SK-N-SH treated with all-trans-retinoic acid at 6 μM for 48 hours (cell line): ENCODE measurements around the gene UGT1A1.

Source experiments
- ATAC-seq: fragments of 200-7000 bp; cut with Tn5 transposase; 3 replicates; pipeline ENCODE4 v1.9.1; 2020; ENCODE audit warnings: mild to moderate bottlenecking, moderate library complexity
- BACH2 ChIP-seq: fragments of 250-450 bp; sonication (Bioruptor Pico); IDR thresholded peaks from 2 replicates; pipeline ENCODE4 v1.9.0; 2021; ENCODE audit warnings: mild to moderate bottlenecking, borderline replicate concordance
- CREB5 ChIP-seq: fragments of 250-450 bp; sonication (Bioruptor Pico); IDR thresholded peaks from 2 replicates; pipeline ENCODE4 v1.5.1; 2020; ENCODE audit warnings: low read depth, mild to moderate bottlenecking, moderate library complexity
- CSDC2 ChIP-seq: fragments of 250-450 bp; sonication (Bioruptor Pico); IDR thresholded peaks from 2 replicates; pipeline ENCODE4 v1.5.0; 2020; ENCODE audit warnings: mild to moderate bottlenecking, moderate library complexity
- CSRNP3 ChIP-seq: fragments of 250-450 bp; sonication (Bioruptor Pico); IDR thresholded peaks from 2 replicates; pipeline ENCODE4 v1.5.1; 2021; ENCODE audit warnings: mild to moderate bottlenecking, moderate library complexity
- GLIS3 ChIP-seq: fragments of 250-450 bp; sonication (Bioruptor Pico); IDR thresholded peaks from 2 replicates; pipeline ENCODE4 v1.5.0; 2020; ENCODE audit warnings: mild to moderate bottlenecking, moderate library complexity
- ISL1 ChIP-seq: fragments of 250-450 bp; sonication (Bioruptor Pico); IDR thresholded peaks from 2 replicates; pipeline ENCODE4 v2.1.2; 2022; ENCODE audit warnings: mild to moderate bottlenecking, moderate library complexity
- OSR1 ChIP-seq: fragments of 250-450 bp; sonication (Bioruptor Pico); IDR thresholded peaks from 2 replicates; pipeline ENCODE4 v1.8.0; 2022; ENCODE audit warnings: moderate library complexity, mild to moderate bottlenecking, inconsistent platforms
- POU6F1 ChIP-seq: fragments of 250-450 bp; sonication (Bioruptor Pico); IDR thresholded peaks from 2 replicates; pipeline ENCODE4 v1.8.0; 2021; ENCODE audit warnings: low read depth, mild to moderate bottlenecking, moderate library complexity, borderline replicate concordance
- PPARA ChIP-seq: fragments of 250-450 bp; sonication (Bioruptor Pico); IDR thresholded peaks from 2 replicates; pipeline ENCODE4 v1.5.0; 2020; ENCODE audit warnings: mild to moderate bottlenecking, borderline replicate concordance
- RARB ChIP-seq: fragments of 250-450 bp; sonication (Bioruptor Pico); IDR thresholded peaks from 2 replicates; pipeline ENCODE4 v1.8.0; 2021; ENCODE audit warnings: mild to moderate bottlenecking, moderate library complexity
- SNAI2 ChIP-seq: fragments of 250-450 bp; sonication (Bioruptor Pico); IDR thresholded peaks from 2 replicates; pipeline ENCODE4 v1.5.0; 2020; ENCODE audit warnings: mild to moderate bottlenecking, moderate library complexity
- TCF4 ChIP-seq: fragments of 250-450 bp; sonication (Bioruptor Pico); IDR thresholded peaks from 2 replicates; pipeline ENCODE4 v1.8.0; 2021; ENCODE audit warnings: mild to moderate bottlenecking, moderate library complexity, borderline replicate concordance
- TOX ChIP-seq: fragments of 250-450 bp; sonication (Bioruptor Pico); IDR thresholded peaks from 2 replicates; pipeline ENCODE4 v1.8.0; 2021; ENCODE audit warnings: mild to moderate bottlenecking, moderate library complexity, borderline replicate concordance
- TSHZ2 ChIP-seq: fragments of 250-450 bp; sonication (Bioruptor Pico); IDR thresholded peaks from 2 replicates; pipeline ENCODE4 v1.5.0; 2020; ENCODE audit warnings: mild to moderate bottlenecking, moderate library complexity
- ZC3H10 ChIP-seq: fragments of 250-450 bp; sonication (Bioruptor Pico); IDR thresholded peaks from 2 replicates; pipeline ENCODE4 v1.5.1; 2021; ENCODE audit warnings: mild to moderate bottlenecking, moderate library complexity
- ZFP3 ChIP-seq: fragments of 250-450 bp; sonication (Bioruptor Pico); IDR thresholded peaks from 2 replicates; pipeline ENCODE4 v1.5.0; 2020; ENCODE audit warnings: mild to moderate bottlenecking, moderate library complexity
- ZFP30 ChIP-seq: fragments of 450-650 bp; formaldehyde crosslinking; IDR thresholded peaks from 2 replicates; pipeline ENCODE4 v1.5.0; 2022; ENCODE audit warnings: mild to moderate bottlenecking, moderate library complexity
- ZNF565 ChIP-seq: fragments of 450-650 bp; formaldehyde crosslinking; conservative IDR thresholded peaks from 2 replicates; pipeline ENCODE4 v1.5.0; 2020; ENCODE audit warnings: low read depth, mild to moderate bottlenecking, moderate library complexity
- ZNF70 ChIP-seq: fragments of 450-650 bp; formaldehyde crosslinking; IDR thresholded peaks from 2 replicates; pipeline ENCODE4 v1.5.0; 2020; ENCODE audit warnings: mild to moderate bottlenecking, moderate library complexity
- ZNF8 ChIP-seq: fragments of 450-650 bp; formaldehyde crosslinking; IDR thresholded peaks from 2 replicates; pipeline ENCODE4 v1.5.0; 2020; ENCODE audit warnings: mild to moderate bottlenecking, moderate library complexity
- TF ChIP-seq, protein P1 (sequence below): fragments of 250-450 bp; sonication (Bioruptor Pico); IDR thresholded peaks from 2 replicates; pipeline ENCODE4 v1.8.0; 2020; ENCODE audit warnings: mild to moderate bottlenecking, moderate library complexity, borderline replicate concordance

UGT1A1 gene

GRCh38 chr2:233811732-233812131 is 51.7 kb downstream of the UGT1A1 start:
- TF ChIP-seq ISL1 (CRISPR knock-in tag): no peak
- TF ChIP-seq RARB (CRISPR knock-in tag): no peak
- no peak for TF ChIP-seq ZFP3 (CRISPR knock-in tag)
- TF ChIP-seq TSHZ2: no peak
- TF ChIP-seq PPARA: no peak
- no peak for TF ChIP-seq CSRNP3 (CRISPR knock-in tag)
- no peak for TF ChIP-seq ZFP30 (CRISPR knock-in tag)
- no peak for TF ChIP-seq POU6F1 (CRISPR knock-in tag)
- TF ChIP-seq, protein P1, sequence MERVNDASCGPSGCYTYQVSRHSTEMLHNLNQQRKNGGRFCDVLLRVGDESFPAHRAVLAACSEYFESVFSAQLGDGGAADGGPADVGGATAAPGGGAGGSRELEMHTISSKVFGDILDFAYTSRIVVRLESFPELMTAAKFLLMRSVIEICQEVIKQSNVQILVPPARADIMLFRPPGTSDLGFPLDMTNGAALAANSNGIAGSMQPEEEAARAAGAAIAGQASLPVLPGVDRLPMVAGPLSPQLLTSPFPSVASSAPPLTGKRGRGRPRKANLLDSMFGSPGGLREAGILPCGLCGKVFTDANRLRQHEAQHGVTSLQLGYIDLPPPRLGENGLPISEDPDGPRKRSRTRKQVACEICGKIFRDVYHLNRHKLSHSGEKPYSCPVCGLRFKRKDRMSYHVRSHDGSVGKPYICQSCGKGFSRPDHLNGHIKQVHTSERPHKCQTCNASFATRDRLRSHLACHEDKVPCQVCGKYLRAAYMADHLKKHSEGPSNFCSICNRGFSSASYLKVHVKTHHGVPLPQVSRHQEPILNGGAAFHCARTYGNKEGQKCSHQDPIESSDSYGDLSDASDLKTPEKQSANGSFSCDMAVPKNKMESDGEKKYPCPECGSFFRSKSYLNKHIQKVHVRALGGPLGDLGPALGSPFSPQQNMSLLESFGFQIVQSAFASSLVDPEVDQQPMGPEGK (CRISPR knock-in tag): no peak
- no peak for TF ChIP-seq ZNF70 (CRISPR knock-in tag)
- no peak for TF ChIP-seq TCF4
- no peak for TF ChIP-seq SNAI2
- TF ChIP-seq OSR1 (CRISPR knock-in tag): no peak
- TF ChIP-seq ZNF565 (CRISPR knock-in tag): no peak
- TF ChIP-seq BACH2 (CRISPR knock-in tag): no peak
- no peak for TF ChIP-seq TOX (CRISPR knock-in tag)
- TF ChIP-seq CREB5: no peak
- ATAC-seq: no peak

DNA sequence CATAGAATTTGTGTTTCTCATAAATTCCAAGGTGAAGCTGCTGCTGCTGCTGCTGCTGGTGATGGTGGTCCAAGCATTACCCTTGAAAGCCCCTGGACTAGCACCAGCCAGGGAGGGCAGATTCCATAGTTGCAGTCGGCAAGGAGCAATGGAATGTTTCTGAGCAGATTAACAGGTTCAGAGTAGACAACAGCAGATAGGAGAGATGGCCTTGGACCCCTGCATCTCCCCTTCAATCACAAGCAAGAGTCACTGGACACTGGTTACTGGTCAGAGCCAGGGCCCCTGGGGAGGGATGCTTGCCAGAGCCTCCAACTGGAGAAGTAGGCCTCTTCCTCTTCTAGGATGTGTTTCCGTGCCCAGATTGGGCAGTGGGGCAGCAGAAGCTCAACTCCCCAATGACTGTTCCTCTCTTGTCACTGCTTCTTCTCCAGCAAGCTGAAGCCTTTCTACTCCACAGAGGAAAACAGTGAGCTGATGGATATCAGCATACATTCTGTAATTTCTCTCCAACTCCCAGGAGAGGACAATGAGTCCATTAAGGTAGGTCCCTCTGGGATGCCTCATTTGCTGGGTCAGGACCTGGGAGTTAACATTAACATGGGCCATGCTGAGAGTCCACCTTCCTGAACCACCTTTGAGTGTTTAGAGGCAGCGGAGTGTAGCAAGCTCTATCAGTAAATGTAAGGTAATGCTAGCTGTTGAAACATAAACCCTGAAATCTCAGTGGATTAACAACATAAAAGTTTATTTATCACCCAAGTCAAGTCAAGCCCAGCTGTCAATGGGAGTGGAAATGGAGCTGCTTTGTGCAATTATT is 53.4 kb downstream of the UGT1A1 start:
- no peak for TF ChIP-seq GLIS3
- no peak for TF ChIP-seq ZC3H10 (CRISPR knock-in tag)
- no peak for TF ChIP-seq ISL1 (CRISPR knock-in tag)
- TF ChIP-seq CSDC2: no peak
- no peak for TF ChIP-seq OSR1 (CRISPR knock-in tag)
- TF ChIP-seq TOX (CRISPR knock-in tag): no peak
- no peak for TF ChIP-seq ZNF565 (CRISPR knock-in tag)
- no peak for TF ChIP-seq SNAI2
- no peak for TF ChIP-seq TSHZ2
- no peak for TF ChIP-seq ZNF8 (CRISPR knock-in tag)
- TF ChIP-seq TCF4: no peak
- no peak for ATAC-seq
